Measurements from ENCODE around the gene KPNA1.

KPNA1 gene

GRCh38 chr3:122391681-122392446 is 122.9 kb downstream of the KPNA1 start:
- no peaks in the 10 kb centered on the region for H3K27me3 ChIP-seq (ENCODE audit: low read depth)
- DNase-seq (ENCODE audit: low spot score in 2 of 2) = no peak
- no peaks in the 10 kb centered on the region for H3K36me3 ChIP-seq (replicated peaks)
- no peaks in the 10 kb centered on the region for H3K4me1 ChIP-seq
- H3K9me3 ChIP-seq = no peaks in the 10 kb centered on the region
- H3K4me3 ChIP-seq = no peak overlapping the region
- in situ Hi-C loops (cut with MboI; ENCODE audit: low sequenced_read_pairs) = no loop called here

- Histone ChIP-seq H3K36me3 (replicated peaks) (no peaks in the 10 kb centered on the region), H3K27me3 (ENCODE audit: low read depth) (no peaks in the 10 kb centered on the region), H3K4me3 (no peak overlapping the region), H3K4me1 (peaks cover 1% of the 10 kb centered on the region), H3K9me3 (no peaks in the 10 kb centered on the region)
- in situ Hi-C loops (cut with MboI; ENCODE audit: low sequenced_read_pairs) = no loop called here
- no peak for DNase-seq (ENCODE audit: low spot score in 2 of 2)
Measured at GRCh38 chr3:122390665-122391064, 124.1 kb downstream of the KPNA1 start.

GRCh38 chr3:122389892-122390291 is 124.8 kb downstream of the KPNA1 start:
- H3K9me3 ChIP-seq = no peaks in the 10 kb centered on the region
- in situ Hi-C loops (cut with MboI; ENCODE audit: low sequenced_read_pairs) = no loop called here
- no peak overlapping the region for H3K4me3 ChIP-seq
- H3K4me1 ChIP-seq = peaks cover 7% of the 10 kb centered on the region
- H3K27me3 ChIP-seq (ENCODE audit: low read depth) = no peaks in the 10 kb centered on the region
- DNase-seq (ENCODE audit: low spot score in 2 of 2) = no peak
- no peaks in the 10 kb centered on the region for H3K36me3 ChIP-seq (replicated peaks)

GRCh38 chr3:122389197-122389596 is 125.5 kb downstream of the KPNA1 start:
- Histone ChIP-seq H3K36me3 (replicated peaks) (no peaks in the 10 kb centered on the region), H3K9me3 (no peaks in the 10 kb centered on the region), H3K27me3 (ENCODE audit: low read depth) (no peaks in the 10 kb centered on the region), H3K4me1 (peaks cover 10% of the 10 kb centered on the region), H3K4me3 (no peak overlapping the region)
- DNase-seq (ENCODE audit: low spot score in 2 of 2) = no peak
- in situ Hi-C loops (cut with MboI; ENCODE audit: low sequenced_read_pairs) = no loop called here

- DNase-seq (ENCODE audit: low spot score in 2 of 2) = no peak
- Histone ChIP-seq H3K9me3 (no peaks in the 10 kb centered on the region), H3K27me3 (ENCODE audit: low read depth) (no peaks in the 10 kb centered on the region), H3K36me3 (replicated peaks) (no peaks in the 10 kb centered on the region), H3K4me1 (peaks cover 15% of the 10 kb centered on the region), H3K4me3 (no peak overlapping the region)
- in situ Hi-C loops (cut with MboI; ENCODE audit: low sequenced_read_pairs) = no loop called here
Measured at GRCh38 chr3:122387709-122388108, 127.0 kb downstream of the KPNA1 start.

GRCh38 chr3:122383771-122384697 is 130.7 kb downstream of the KPNA1 start, which contains the start of gene FAM162A:
Gene FAM162A (plus strand): TSS chr3:122384182. CDS start chr3:122384266, 84 bp downstream.
- in situ Hi-C loops (cut with MboI; ENCODE audit: low sequenced_read_pairs) = no loop called here
- H3K4me3 ChIP-seq = peak within 1 kb of the TSS; percentile 64
- H3K36me3 ChIP-seq (replicated peaks) = no peaks in the 10 kb centered on the region
- H3K27me3 ChIP-seq (ENCODE audit: low read depth) = no peaks in the 10 kb centered on the region
- DNase-seq (ENCODE audit: low spot score in 2 of 2) = peak; percentile 89 to 97
- H3K9me3 ChIP-seq = no peaks in the 10 kb centered on the region
- H3K4me1 ChIP-seq = peaks cover 15% of the 10 kb centered on the region

GRCh38 chr3:122382888-122383666 is 131.7 kb downstream of the KPNA1 start, which contains the start of gene MIX23:
Gene MIX23 (minus strand): TSS chr3:122383231. CDS start chr3:122383224, 7 bp downstream.
- H3K36me3 ChIP-seq (replicated peaks) = no peaks in the 10 kb centered on the region
- in situ Hi-C loops (cut with MboI; ENCODE audit: low sequenced_read_pairs) = no loop called here
- no peaks in the 10 kb centered on the region for H3K9me3 ChIP-seq
- H3K4me1 ChIP-seq = peaks cover 15% of the 10 kb centered on the region
- H3K27me3 ChIP-seq (ENCODE audit: low read depth) = no peaks in the 10 kb centered on the region
- peak; percentile 84 to 95 for DNase-seq (ENCODE audit: low spot score in 2 of 2)
- H3K4me3 ChIP-seq = peak within 1 kb of the TSS; percentile 64

GRCh38 chr3:122377975-122378374 is 136.8 kb downstream of the KPNA1 start:
- no peak for DNase-seq (ENCODE audit: low spot score in 2 of 2)
- Histone ChIP-seq H3K27me3 (ENCODE audit: low read depth) (no peaks in the 10 kb centered on the region), H3K4me1 (no peaks in the 10 kb centered on the region; the same call in 1 of the 2 replicates), H3K9me3 (no peaks in the 10 kb centered on the region), H3K4me3 (no peak overlapping the region), H3K36me3 (replicated peaks) (no peaks in the 10 kb centered on the region)
- in situ Hi-C loops (cut with MboI; ENCODE audit: low sequenced_read_pairs) = no loop called here

GRCh38 chr3:122374034-122374433 is 140.7 kb downstream of the KPNA1 start:
- Histone ChIP-seq H3K4me1 (no peaks in the 10 kb centered on the region), H3K36me3 (replicated peaks) (peaks cover 9% of the 10 kb centered on the region), H3K4me3 (no peak overlapping the region), H3K9me3 (no peaks in the 10 kb centered on the region), H3K27me3 (ENCODE audit: low read depth) (no peaks in the 10 kb centered on the region)
- DNase-seq (ENCODE audit: low spot score in 2 of 2) = no peak
- in situ Hi-C loops (cut with MboI; ENCODE audit: low sequenced_read_pairs) = no loop called here

Data from HAP-1 (cell line).